Sigmoid colon (tissue), 7 donors: ENCODE results near the gene LTB. TPM values are rescaled to one million over a fixed set of nuclear protein-coding genes. Genes with fewer than 3 reads are reported as not detected.

Experiments used
- DNase-seq: peaks from one replicate; pipeline ENCODE4 v3.0.0-alpha.2; 2019
- H3K27ac ChIP-seq, 4 donors: fragments of 200-600 bp; sonication (generic); one replicate each; pipeline ENCODE4 v1.5.1; 2016 to 2019; ENCODE audit warnings: mild to moderate bottlenecking in 1 of 4
- H3K27me3 ChIP-seq, 3 donors: fragments of 200-600 bp; sonication (generic); one replicate each; pipeline ENCODE4 v1.5.1; 2019; ENCODE audit warnings: mild to moderate bottlenecking in 1 of 3
- H3K36me3 ChIP-seq, 4 donors: fragments of 200-600 bp; sonication (generic); one replicate each; pipeline ENCODE4 v1.5.1; 2016 to 2019
- H3K4me1 ChIP-seq, 4 donors: fragments of 200-600 bp; sonication (generic); one replicate each; pipeline ENCODE4 v1.5.1; 2017 to 2019
- H3K4me3 ChIP-seq, 4 donors: fragments of 200-600 bp; sonication (generic); one replicate each; pipeline ENCODE4 v1.5.1; 2017 to 2019; ENCODE audit warnings: mild to moderate bottlenecking in 2 of 4, moderate library complexity in 1 of 4
- H3K9me3 ChIP-seq, 4 donors: fragments of 200-600 bp in 3 of 4; sonication (generic) in 3 of 4; one replicate each; pipeline versions ENCODE4 v1.5.1 to v1.6.1; 2013 to 2019
- CTCF ChIP-seq, 4 experiments: fragments of 450-650 bp in 3 of 4; fragments of 200-600 bp in 1 of 4; IDR thresholded peaks; one replicate each; pipeline ENCODE4 v1.5.1; 2016 to 2019; ENCODE audit warnings: antibody characterized with exemption in 4 of 4, mild to moderate bottlenecking in 3 of 4, moderate library complexity in 2 of 4
- EP300 ChIP-seq, 4 donors: sonication (generic); formaldehyde crosslinking; IDR thresholded peaks; one replicate each; pipeline ENCODE4 v1.6.1; 2017; ENCODE audit warnings: antibody characterized with exemption in 4 of 4
- POLR2A ChIP-seq, 2 donors: fragments of 450-650 bp; IDR thresholded peaks; one replicate each; pipeline ENCODE4 v1.6.1; 2016; ENCODE audit warnings: antibody characterized with exemption in 2 of 2, mild to moderate bottlenecking in 2 of 2, moderate library complexity in 2 of 2
- POLR2AphosphoS5 ChIP-seq, 4 donors: sonication (generic); formaldehyde crosslinking; IDR thresholded peaks; one replicate each; pipeline ENCODE4 v1.6.1; 2017; ENCODE audit warnings: antibody characterized with exemption in 4 of 4
- WGBS, 2 donors: extraction: QIAGEN DNeasy Blood & Tissue Kit; methylation state at CpG; one replicate each; pipeline ENCODE4 v1.1.7; 2013; 5-methylcytosine and 5-hydroxymethylcytosine counted together
- intact Hi-C: fragments of 100-400 bp; cut with DNase I; formaldehyde crosslinking; loops from one replicate; pipeline ENCODE4 v1.15.1; 2023
- polyA plus RNA-seq, 3 donors: library from polyadenylated mRNA; stranded (reverse); fragments of 200-250 nt; gene quantifications; one replicate each; pipeline ENCODE4 v1.2.3, GENCODE V29; 2013
- total RNA-seq, 4 donors: library from RNA; depleted of rRNA; stranded (reverse); fragments of >200 nt; gene quantifications; one replicate each; pipeline ENCODE4 v1.1.0, GENCODE V29; 2016
- donor health status: healthy with polysubstance abuse.
- donor health status: Bipolar disorder and iron deficiency.
- donor health status: healthy.

LTB gene
- total and polyA plus RNA-seq, 7 donors: 0.66 to 90.8 (median 1.9) TPM; not detected in 2

DNA sequence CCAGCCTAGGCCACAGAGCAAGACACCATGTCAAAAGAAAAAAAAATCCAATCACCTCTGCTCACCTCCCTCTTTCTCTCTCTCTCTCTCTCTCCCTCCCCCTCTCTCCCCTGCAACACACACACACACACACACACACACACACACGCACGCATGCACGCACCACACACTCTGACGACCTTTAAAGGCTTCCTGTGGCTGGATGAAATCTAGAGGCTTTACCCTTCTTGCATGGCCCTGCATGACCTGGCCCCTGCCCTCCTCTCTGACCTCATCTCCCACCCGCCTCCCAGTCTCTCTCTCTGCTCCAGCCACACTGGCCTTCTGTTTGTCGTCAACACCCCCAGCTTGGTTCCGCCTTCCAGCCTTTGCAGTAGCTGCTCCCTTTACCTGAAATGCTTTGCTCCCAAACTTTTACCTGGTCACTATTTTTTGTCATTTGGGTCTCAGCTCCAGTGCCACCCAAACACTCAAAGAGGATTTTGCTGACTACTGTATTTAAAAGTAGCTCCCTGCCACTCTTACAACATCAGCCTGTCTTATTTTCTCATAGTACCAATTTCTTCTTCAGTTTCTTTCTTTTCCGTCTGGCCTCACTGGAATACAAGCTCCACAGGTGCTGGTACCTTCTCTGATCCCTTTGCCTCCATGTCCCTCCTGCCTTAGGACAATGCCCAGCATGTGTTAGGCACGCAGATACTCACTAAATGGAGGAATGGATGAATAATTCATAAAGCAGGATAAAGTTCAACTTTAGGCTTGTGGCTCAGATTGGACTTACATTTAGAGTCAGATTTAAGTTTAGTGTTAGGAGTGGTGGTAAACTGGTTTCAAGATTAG is 14.5 kb downstream of the LTB start:
- H3K4me3 ChIP-seq: no peak overlapping the region
- H3K27ac ChIP-seq: no peak overlapping the region
- DNase-seq: no peak
- intact Hi-C loops: no loop called here
- TF ChIP-seq EP300 (IDR thresholded peaks at IDR 0.05): no peak
- TF ChIP-seq POLR2AphosphoS5 (IDR thresholded peaks at IDR 0.05): no peak
- TF ChIP-seq CTCF (IDR thresholded peaks at IDR 0.05): no peak
- no peak for TF ChIP-seq POLR2A (IDR thresholded peaks at IDR 0.05)
- peaks cover 0 to 28% (median 0%) of the 10 kb centered on the region in 3 donors for H3K27me3 ChIP-seq
- H3K9me3 ChIP-seq: no peaks in the 10 kb centered on the region
- WGBS, 2 donors: 50 to 52% methylated on average over 9 of the region's 9 CpGs
- no peaks in the 10 kb centered on the region for H3K36me3 ChIP-seq
- H3K4me1 ChIP-seq: no peaks in the 10 kb centered on the region

- Histone ChIP-seq H3K27me3 (no peaks in the 10 kb centered on the region), H3K4me1 (peaks cover 0 to 20% (median 5%) of the 10 kb centered on the region in 4 donors), H3K36me3 (peaks cover 11 to 40% (median 20%) of the 10 kb centered on the region in 4 donors), H3K9me3 (no peaks in the 10 kb centered on the region), H3K4me3 (no peak overlapping the region), H3K27ac (peak overlapping the region; percentile 40 to 55 (median 48))
- intact Hi-C loops: loop anchor here (1.0 kb wide), 1 partner anchor 41 kb away; no protein-coding TSS in a partner anchor
- TF ChIP-seq POLR2A (IDR thresholded peaks at IDR 0.05) (no peak), CTCF (IDR thresholded peaks at IDR 0.05) (no peak), POLR2AphosphoS5 (IDR thresholded peaks at IDR 0.05) (no peak), EP300 (IDR thresholded peaks at IDR 0.05) (no peak)
- no peak for DNase-seq
Measured at GRCh38 chr6:31560697-31561058, 21.5 kb downstream of the LTB start.

DNA sequence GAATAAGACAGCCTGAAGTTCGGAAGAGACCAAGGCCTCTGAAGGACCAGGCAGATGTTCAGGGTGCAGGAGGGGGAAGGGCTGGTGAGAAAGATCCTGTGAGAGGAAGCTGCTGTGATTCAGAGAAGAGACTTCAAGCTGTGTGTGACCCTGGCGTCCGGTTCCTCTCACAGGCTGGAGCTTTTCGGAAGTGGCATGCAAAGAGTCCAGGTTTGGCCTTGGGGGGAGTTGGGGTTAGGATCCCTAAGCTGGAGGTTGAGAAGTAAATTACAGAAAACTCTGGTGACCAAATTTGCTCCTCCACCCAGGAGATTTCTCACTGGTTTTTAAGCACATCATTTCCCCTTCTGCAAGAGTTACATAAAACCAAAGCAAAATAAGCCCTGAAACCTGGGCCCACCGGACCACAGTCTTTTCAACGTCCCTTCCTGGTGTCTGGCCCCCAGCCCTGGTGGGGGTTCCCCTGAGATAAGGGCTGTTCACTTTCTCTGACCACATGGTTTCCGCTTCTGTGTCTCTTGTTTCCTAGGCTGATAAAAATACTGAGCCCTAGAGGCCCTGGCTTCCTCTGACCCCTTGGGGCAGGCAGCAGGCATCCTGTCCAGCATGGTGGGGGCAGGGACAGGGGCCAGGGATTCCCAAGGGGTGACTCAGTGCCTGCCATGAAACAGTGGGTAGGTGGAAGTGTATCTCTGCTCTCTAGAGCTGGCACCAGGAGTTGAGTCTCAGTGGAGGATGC is 22.1 kb downstream of the LTB start:
- Histone ChIP-seq H3K36me3 (peaks cover 11 to 40% (median 20%) of the 10 kb centered on the region in 4 donors), H3K4me3 (no peak overlapping the region)

GRCh38 chr6:31559606-31559957 is 22.6 kb downstream of the LTB start:
- H3K9me3 ChIP-seq: no peaks in the 10 kb centered on the region
- intact Hi-C loops: no loop called here
- peak overlapping the region; percentile 40 to 55 (median 48) for H3K27ac ChIP-seq
- H3K36me3 ChIP-seq: peaks cover 11 to 45% (median 20%) of the 10 kb centered on the region in 4 donors
- H3K27me3 ChIP-seq: no peaks in the 10 kb centered on the region
- DNase-seq: no peak
- H3K4me1 ChIP-seq: peaks cover 0 to 20% (median 5%) of the 10 kb centered on the region in 4 donors
- H3K4me3 ChIP-seq: no peak overlapping the region
- no peak for TF ChIP-seq POLR2A (IDR thresholded peaks at IDR 0.05)
- TF ChIP-seq EP300 (IDR thresholded peaks at IDR 0.05): no peak
- no peak for TF ChIP-seq CTCF (IDR thresholded peaks at IDR 0.05)
- no peak for TF ChIP-seq POLR2AphosphoS5 (IDR thresholded peaks at IDR 0.05)
- WGBS, 2 donors: 50 to 65% methylated on average over 4 of the region's 4 CpGs

More for the DNA sequence above, 22.1 kb downstream of the LTB start:
- no peaks in the 10 kb centered on the region for H3K27me3 ChIP-seq
- 43 to 83% methylated on average over 7 of the region's 7 CpGs for WGBS, 2 donors
- no peaks in the 10 kb centered on the region for H3K9me3 ChIP-seq
- peak; percentile 73 for DNase-seq
- intact Hi-C loops: no loop called here
- peak in 2 of 4 donors; percentile 24 to 48 for TF ChIP-seq POLR2AphosphoS5 (IDR thresholded peaks at IDR 0.05)
- no peak for TF ChIP-seq EP300 (IDR thresholded peaks at IDR 0.05)
- H3K4me1 ChIP-seq: peaks cover 0 to 20% (median 5%) of the 10 kb centered on the region in 4 donors
- peak overlapping the region; percentile 40 to 55 (median 48) for H3K27ac ChIP-seq
